ENCODE results near the gene IGFL2. TPM values are rescaled to one million over a fixed set of nuclear protein-coding genes. Genes with fewer than 3 reads are reported as not detected.
"Not testable (repeated sequence)": the region's sequence is repeated elsewhere in the genome, so short reads cannot be mapped to it uniquely, and the experiment has no call there.

Gene IGFL2
- total RNA-seq, result under 1 TPM in 1 of 4 donors, not detected in 3; 0.43 TPM
- 0.14 TPM for polyA plus RNA-seq
- long read RNA-seq, donor 1, result 0 reads
- long read RNA-seq, donor 2, result 0 reads
- long read RNA-seq, donor 3, result 0 reads
- long read RNA-seq, donor 4, result 0 reads

GRCh38 chr19:46147791-46148288, at the start of gene IGFL2:
TSS of gene IGFL2 (plus strand) at chr19:46148238. CDS start at chr19:46148279, 41 bp downstream.
- no peak within 1 kb of the TSS for H3K4me3 ChIP-seq (ENCODE audit: low read length)
- WGBS, result 60% methylated on average over 6 of the region's 6 CpGs
- intact Hi-C loops (cut with DNase I), result no loop called here
- H3K27ac ChIP-seq (ENCODE audit: low read length), result no peak within 1 kb of the TSS
- DNase-seq (no peak), ATAC-seq (no peak)
- H3K4me1 ChIP-seq (ENCODE audit: control insufficient read depth, insufficient read depth, low read length), result no peaks in the 10 kb centered on the region
- H3K27me3 ChIP-seq (ENCODE audit: control insufficient read depth, insufficient read depth), result no peaks in the 10 kb centered on the region
- H3K9me3 ChIP-seq (ENCODE audit: control insufficient read depth, low read length), result no peaks in the 10 kb centered on the region

GRCh38 chr19:46100344-46100743, 47.7 kb upstream of the IGFL2 start:
- no peaks in the 10 kb centered on the region for H3K4me1 ChIP-seq (ENCODE audit: control insufficient read depth, insufficient read depth, low read length)
- WGBS, result 76% methylated on average over 1 of the region's 1 CpG
- no peak for ATAC-seq
- intact Hi-C loops (cut with DNase I), result no loop called here
- no peak for DNase-seq
- no peak overlapping the region for H3K27ac ChIP-seq (ENCODE audit: low read length)
- H3K9me3 ChIP-seq (ENCODE audit: control insufficient read depth, low read length), result no peaks in the 10 kb centered on the region
- H3K27me3 ChIP-seq (ENCODE audit: control insufficient read depth, insufficient read depth), result no peaks in the 10 kb centered on the region
- H3K4me3 ChIP-seq (ENCODE audit: low read length), result no peak overlapping the region

- Histone ChIP-seq H3K27ac (ENCODE audit: low read length) (no peak overlapping the region), H3K27me3 (ENCODE audit: control insufficient read depth, insufficient read depth) (no peaks in the 10 kb centered on the region), H3K4me1 (ENCODE audit: control insufficient read depth, insufficient read depth, low read length) (no peaks in the 10 kb centered on the region), H3K4me3 (ENCODE audit: low read length) (no peak overlapping the region), H3K9me3 (ENCODE audit: control insufficient read depth, low read length) (no peaks in the 10 kb centered on the region)
- intact Hi-C loops (cut with DNase I), result no loop called here
- DNase-seq (no peak), ATAC-seq (no peak)
- WGBS, result 49% methylated on average over 6 of the region's 6 CpGs
Measured at GRCh38 chr19:46101293-46101692, 46.7 kb upstream of the IGFL2 start.

- H3K27me3 ChIP-seq (ENCODE audit: control insufficient read depth, insufficient read depth); H3K4me1 ChIP-seq (ENCODE audit: control insufficient read depth, insufficient read depth, low read length); H3K27ac ChIP-seq (ENCODE audit: low read length); H3K9me3 ChIP-seq (ENCODE audit: control insufficient read depth, low read length); ATAC-seq; H3K4me3 ChIP-seq (ENCODE audit: low read length); DNase-seq; intact Hi-C loops (cut with DNase I): not testable (repeated sequence)
- whole genome bisulfite sequencing, result 85% methylated on average over 7 of the region's 7 CpGs
Measured at GRCh38 chr19:46102333-46102732, 45.7 kb upstream of the IGFL2 start.

- DNase-seq (no peak), ATAC-seq (no peak)
- Histone ChIP-seq H3K4me3 (ENCODE audit: low read length) (no peak overlapping the region), H3K27ac (ENCODE audit: low read length) (no peak overlapping the region), H3K4me1 (ENCODE audit: control insufficient read depth, insufficient read depth, low read length) (no peaks in the 10 kb centered on the region), H3K27me3 (ENCODE audit: control insufficient read depth, insufficient read depth) (no peaks in the 10 kb centered on the region), H3K9me3 (ENCODE audit: control insufficient read depth, low read length) (no peaks in the 10 kb centered on the region)
- WGBS, result 76% methylated on average over 6 of the region's 6 CpGs
- intact Hi-C loops (cut with DNase I), result no loop called here
Measured at GRCh38 chr19:46107371-46107770, 40.7 kb upstream of the IGFL2 start.

GRCh38 chr19:46109876-46110275, 38.2 kb upstream of the IGFL2 start:
- Histone ChIP-seq H3K27ac (ENCODE audit: low read length) (no peak overlapping the region), H3K4me3 (ENCODE audit: low read length) (no peak overlapping the region), H3K27me3 (ENCODE audit: control insufficient read depth, insufficient read depth) (no peaks in the 10 kb centered on the region), H3K9me3 (ENCODE audit: control insufficient read depth, low read length) (no peaks in the 10 kb centered on the region), H3K4me1 (ENCODE audit: control insufficient read depth, insufficient read depth, low read length) (no peaks in the 10 kb centered on the region)
- no peak for ATAC-seq
- 57% methylated on average over 6 of the region's 6 CpGs for WGBS
- intact Hi-C loops (cut with DNase I), result no loop called here
- DNase-seq, result no peak

GRCh38 chr19:46111376-46111775, 36.7 kb upstream of the IGFL2 start:
- Histone ChIP-seq H3K27me3 (ENCODE audit: control insufficient read depth, insufficient read depth) (no peaks in the 10 kb centered on the region), H3K9me3 (ENCODE audit: control insufficient read depth, low read length) (no peaks in the 10 kb centered on the region), H3K27ac (ENCODE audit: low read length) (no peak overlapping the region), H3K4me3 (ENCODE audit: low read length) (no peak overlapping the region), H3K4me1 (ENCODE audit: control insufficient read depth, insufficient read depth, low read length) (no peaks in the 10 kb centered on the region)
- 67% methylated on average over 3 of the region's 3 CpGs for WGBS
- intact Hi-C loops (cut with DNase I), result no loop called here
- no peak for ATAC-seq
- DNase-seq, result no peak

GRCh38 chr19:46112527-46112926, 35.5 kb upstream of the IGFL2 start:
- no peak overlapping the region for H3K4me3 ChIP-seq (ENCODE audit: low read length)
- H3K4me1 ChIP-seq (ENCODE audit: control insufficient read depth, insufficient read depth, low read length), result no peaks in the 10 kb centered on the region
- ATAC-seq, result no peak
- H3K9me3 ChIP-seq (ENCODE audit: control insufficient read depth, low read length), result no peaks in the 10 kb centered on the region
- 55% methylated on average over 2 of the region's 2 CpGs for WGBS
- no peaks in the 10 kb centered on the region for H3K27me3 ChIP-seq (ENCODE audit: control insufficient read depth, insufficient read depth)
- intact Hi-C loops (cut with DNase I), result no loop called here
- H3K27ac ChIP-seq (ENCODE audit: low read length), result no peak overlapping the region
- no peak for DNase-seq

GRCh38 chr19:46113726-46114125, 34.3 kb upstream of the IGFL2 start:
- ATAC-seq, result no peak
- Histone ChIP-seq H3K27me3 (ENCODE audit: control insufficient read depth, insufficient read depth) (no peaks in the 10 kb centered on the region), H3K9me3 (ENCODE audit: control insufficient read depth, low read length) (no peaks in the 10 kb centered on the region), H3K4me3 (ENCODE audit: low read length) (no peak overlapping the region), H3K27ac (ENCODE audit: low read length) (no peak overlapping the region), H3K4me1 (ENCODE audit: control insufficient read depth, insufficient read depth, low read length) (no peaks in the 10 kb centered on the region)
- no peak for DNase-seq
- intact Hi-C loops (cut with DNase I), result no loop called here
- 56% methylated on average over 1 of the region's 1 CpG for WGBS

- peak; percentile 22 to 39 for ATAC-seq
- H3K27ac ChIP-seq (ENCODE audit: low read length), result no peak overlapping the region
Measured at GRCh38 chr19:46115396-46116106, 32.5 kb upstream of the IGFL2 start.

GRCh38 chr19:46116121-46116520, 31.9 kb upstream of the IGFL2 start:
- ATAC-seq (no peak), DNase-seq (no peak)
- Histone ChIP-seq H3K4me1 (ENCODE audit: control insufficient read depth, insufficient read depth, low read length) (no peaks in the 10 kb centered on the region), H3K4me3 (ENCODE audit: low read length) (no peak overlapping the region), H3K27ac (ENCODE audit: low read length) (no peak overlapping the region), H3K27me3 (ENCODE audit: control insufficient read depth, insufficient read depth) (no peaks in the 10 kb centered on the region), H3K9me3 (ENCODE audit: control insufficient read depth, low read length) (peaks cover 2% of the 10 kb centered on the region)
- intact Hi-C loops (cut with DNase I), result no loop called here
- 62% methylated on average over 3 of the region's 3 CpGs for WGBS

More at GRCh38 chr19:46115396-46116106, 32.5 kb upstream of the IGFL2 start:
- intact Hi-C loops (cut with DNase I), result no loop called here
- 73% methylated on average over 9 of the region's 9 CpGs for WGBS
- no peak for DNase-seq
- H3K4me3 ChIP-seq (ENCODE audit: low read length), result no peak overlapping the region
- peaks cover 2% of the 10 kb centered on the region for H3K9me3 ChIP-seq (ENCODE audit: control insufficient read depth, low read length)
- no peaks in the 10 kb centered on the region for H3K27me3 ChIP-seq (ENCODE audit: control insufficient read depth, insufficient read depth)
- no peaks in the 10 kb centered on the region for H3K4me1 ChIP-seq (ENCODE audit: control insufficient read depth, insufficient read depth, low read length)
